Activated CD4-positive, alpha-beta T cell treated with anti-CD3 and anti-CD28 coated beads for 48 hours (primary cell): ENCODE data around the gene SRR.
"Not testable (repeated sequence)": the region's sequence is repeated elsewhere in the genome, so short reads cannot be mapped to it uniquely, and the experiment has no call there.

Experiments
- DNase-seq: peaks from one replicate; pipeline ENCODE4 v3.0.0-alpha.2; 2020

SRR gene

GRCh38 chr17:2295575-2295974, 8.2 kb upstream of the SRR start:
- DNase-seq: no peak

GRCh38 chr17:2297023-2297422, 6.7 kb upstream of the SRR start:
- DNase-seq: no peak

DNA sequence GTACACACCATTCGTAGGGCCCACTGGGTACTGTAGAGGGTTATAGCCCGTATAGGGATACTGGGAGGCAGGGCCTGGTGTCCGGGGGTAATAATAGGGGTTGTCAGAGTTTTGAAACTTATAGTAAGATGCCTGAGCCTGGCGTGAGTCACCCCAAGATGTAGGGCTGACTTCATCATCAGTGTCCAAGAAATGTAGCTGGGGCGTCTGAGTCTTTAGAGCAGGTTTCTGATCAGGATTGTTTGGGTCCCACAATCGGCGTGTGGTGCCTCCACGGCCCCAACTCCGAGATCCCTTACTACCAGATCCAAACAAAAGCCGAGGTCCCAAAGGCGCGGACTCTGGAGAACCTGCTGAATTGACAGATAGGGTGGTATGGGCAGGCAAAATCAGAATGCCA, 4.6 kb upstream of the SRR start:
- DNase-seq: no peak

GRCh38 chr17:2299756-2300155, 4.0 kb upstream of the SRR start:
- DNase-seq: no peak

DNA sequence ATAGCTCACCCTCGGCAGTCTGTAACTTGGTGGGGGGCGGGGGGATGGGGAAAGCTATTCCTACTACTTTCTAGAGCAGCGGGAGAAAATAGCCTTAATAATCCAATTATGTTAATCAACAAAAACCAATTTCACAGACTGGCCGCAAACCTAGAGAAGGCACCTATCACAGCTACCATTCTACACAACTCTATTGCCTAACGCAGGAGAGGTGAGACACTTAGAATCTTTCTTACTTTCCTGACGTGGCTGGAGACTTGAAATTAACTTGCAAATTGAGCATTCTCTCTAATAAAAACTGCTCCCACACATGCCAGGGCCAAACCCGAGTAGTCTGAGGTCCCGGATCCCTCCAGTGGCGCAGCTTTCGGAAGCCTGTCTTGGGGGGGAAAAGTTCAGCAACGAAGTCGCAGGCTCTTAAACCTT, 959 bp upstream of the SRR start:
- DNase-seq: no peak

DNA sequence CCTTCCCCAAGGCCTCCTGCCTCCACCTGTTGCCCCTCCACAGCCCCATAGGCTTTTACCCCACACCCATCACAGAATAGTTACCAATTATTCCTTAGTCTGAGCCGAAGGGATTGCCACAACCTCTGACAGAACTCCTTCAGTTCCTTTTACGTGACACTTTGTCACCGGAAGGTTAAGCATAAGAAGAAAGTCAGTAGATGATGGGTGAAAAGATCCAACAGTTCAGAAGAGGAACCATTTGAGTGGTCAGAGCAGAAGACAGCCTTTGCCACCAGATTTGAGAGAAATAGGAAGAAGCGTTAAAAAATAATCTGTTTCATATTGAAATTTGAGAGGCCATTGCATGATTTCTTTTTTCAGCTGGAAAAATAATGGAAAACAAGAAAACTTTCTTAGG, 1.2 kb downstream of the SRR start:
- no peak for DNase-seq

DNA sequence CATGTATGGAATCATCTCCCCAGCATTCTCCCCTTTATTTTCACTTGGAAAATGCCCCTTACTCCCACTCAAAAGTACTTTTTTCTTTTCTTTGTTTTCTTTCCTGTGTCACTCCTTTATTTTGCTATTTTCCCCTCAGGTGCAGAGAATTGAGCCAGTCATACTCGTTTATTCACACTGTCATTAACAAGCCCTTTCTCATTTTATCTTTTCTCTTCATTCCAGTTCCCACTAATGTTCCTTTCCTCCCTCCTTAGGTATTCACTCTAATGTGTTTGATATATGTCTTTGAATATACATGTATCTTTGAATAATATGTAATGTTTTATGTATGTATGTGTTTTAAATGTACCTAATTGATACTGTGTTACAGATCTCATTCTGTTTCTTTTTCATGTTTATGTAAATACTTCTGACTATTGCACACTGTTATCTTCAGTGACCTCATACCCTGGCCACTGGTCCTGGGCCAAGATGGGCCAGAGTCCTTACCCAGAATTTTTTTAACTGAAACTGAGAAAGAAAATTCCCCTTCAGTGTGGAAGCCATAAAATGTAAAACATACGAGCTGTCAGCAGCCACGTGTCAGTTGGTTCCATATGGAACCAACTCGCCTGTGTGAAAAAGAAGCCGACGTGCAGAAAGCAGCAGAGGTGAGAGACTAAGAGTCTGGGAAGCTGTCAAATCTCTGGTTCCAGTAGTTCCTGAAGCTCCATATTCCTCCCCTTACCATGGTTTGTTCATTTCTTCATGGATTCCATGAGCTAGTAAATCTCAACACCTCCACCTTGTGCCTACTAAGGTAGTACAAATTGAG, 5.8 kb downstream of the SRR start:
- no peak for DNase-seq

- DNase-seq: no peak
These were observed 9.0 kb downstream of the SRR start for GRCh38 chr17:2312736-2313135.

- not testable (repeated sequence) for DNase-seq
These were observed 13.1 kb downstream of the SRR start for GRCh38 chr17:2316916-2317205.

DNA sequence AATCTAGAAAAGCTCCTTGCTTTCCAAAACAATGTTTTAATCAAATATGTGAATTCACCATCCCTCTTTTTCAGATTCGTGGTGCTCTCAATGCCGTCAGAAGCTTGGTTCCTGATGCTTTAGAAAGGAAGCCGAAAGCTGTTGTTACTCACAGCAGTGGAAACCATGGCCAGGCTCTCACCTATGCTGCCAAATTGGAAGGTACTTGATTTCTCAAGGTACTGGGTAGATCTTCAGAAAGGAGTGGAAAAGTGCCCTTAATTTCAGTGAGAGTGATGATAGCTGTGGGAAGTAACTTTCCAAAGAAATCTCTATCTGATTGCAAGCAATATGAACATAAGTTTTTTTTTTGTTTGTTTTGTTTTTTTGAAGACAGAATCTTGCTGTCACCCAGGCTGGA, 14.0 kb downstream of the SRR start:
- DNase-seq: no peak

- DNase-seq: no peak
These were observed 15.3 kb downstream of the SRR start for GRCh38 chr17:2319051-2319450.

DNA sequence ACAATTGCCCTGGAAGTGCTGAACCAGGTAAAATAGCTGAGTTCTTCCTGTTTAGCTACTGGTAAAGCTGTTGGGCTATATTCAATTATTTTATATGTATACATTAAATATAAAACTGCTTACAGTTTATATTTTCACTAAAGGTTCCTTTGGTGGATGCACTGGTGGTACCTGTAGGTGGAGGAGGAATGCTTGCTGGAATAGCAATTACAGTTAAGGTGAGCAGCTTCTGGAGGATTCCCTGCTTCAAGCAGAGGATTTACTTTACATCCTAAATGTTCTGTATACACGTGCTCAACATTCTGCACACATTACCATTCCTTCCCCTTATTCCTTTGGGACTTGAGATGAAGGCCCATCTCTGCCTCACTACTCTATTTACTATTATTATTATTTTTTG, 17.6 kb downstream of the SRR start:
- DNase-seq: no peak

GRCh38 chr17:2323629-2324314, 20.0 kb downstream of the SRR start:
- DNase-seq: no peak

GRCh38 chr17:2331303-2331702, 27.6 kb downstream of the SRR start:
- no peak for DNase-seq

DNA sequence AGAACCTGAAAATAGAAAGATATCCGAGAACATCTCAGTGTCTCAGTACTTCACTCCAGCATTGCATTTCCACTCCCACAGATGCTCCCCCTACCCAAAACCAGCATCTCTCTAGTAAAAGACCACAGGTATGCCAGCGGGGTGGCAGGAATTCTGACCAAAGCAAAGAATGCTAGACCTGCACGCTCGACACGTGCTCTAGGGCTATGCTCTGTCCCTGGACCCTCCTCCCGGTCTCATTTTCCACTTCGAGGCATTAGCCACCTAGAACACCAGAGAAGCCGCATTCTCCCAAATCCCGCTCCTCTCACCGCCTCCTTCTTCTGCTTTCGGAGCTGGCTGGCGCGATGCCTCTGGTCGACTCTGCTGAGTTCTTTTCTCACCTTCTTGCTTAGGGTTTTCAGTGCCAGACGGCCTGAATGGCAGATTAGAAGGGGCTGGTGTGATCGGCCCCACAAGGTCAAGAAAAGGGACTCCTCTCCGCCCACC, 32.0 kb downstream of the SRR start:
- DNase-seq: no peak

- peak; percentile 94 for DNase-seq
These were observed 32.6 kb downstream of the SRR start, which contains the start of gene TSR1 for GRCh38 chr17:2336215-2336851. TSR1 (minus strand) TSS chr17:2336457; CDS start chr17:2336427, 30 bp downstream.

DNA sequence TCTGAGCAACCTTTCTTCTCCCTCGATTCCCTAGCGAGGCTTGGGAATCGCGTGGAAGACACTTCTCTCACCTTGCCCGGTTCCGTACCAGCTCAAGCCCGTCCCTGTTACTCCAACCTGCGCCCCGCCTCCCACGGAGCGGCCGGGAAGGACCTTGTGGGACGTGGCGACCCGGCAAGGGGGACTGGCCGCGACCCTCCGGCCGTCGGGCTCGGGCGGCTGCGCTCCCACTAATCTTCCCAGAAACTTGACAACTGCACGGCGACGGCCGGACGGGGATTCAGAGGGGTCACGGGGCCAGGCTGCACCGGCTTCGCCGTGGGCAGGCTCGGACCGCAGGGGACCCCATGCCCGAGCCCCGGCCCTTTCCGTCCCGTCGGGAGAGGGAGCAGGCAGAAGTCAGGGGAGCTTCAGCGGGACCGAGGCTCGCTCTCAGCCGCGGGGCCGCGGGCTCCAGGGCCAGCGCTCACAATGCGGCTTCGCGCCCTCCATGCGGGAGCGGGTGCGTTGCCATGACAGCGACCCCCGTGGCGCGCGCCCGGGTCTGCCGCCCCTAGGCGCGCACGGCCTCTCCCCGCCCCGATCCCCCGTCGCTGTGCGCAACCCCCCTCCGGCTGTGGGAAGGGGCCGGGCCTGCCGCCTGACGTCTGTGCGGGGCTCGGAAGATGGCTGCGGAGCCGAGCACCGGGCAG, 33.2 kb downstream of the SRR start, which contains the start of gene SGSM2:
TSS of gene SGSM2 (plus strand) at position 650 of the 692 bp plus-strand sequence. CDS start 188 bp downstream, outside the sequence.
- DNase-seq: peak; percentile 70

DNA sequence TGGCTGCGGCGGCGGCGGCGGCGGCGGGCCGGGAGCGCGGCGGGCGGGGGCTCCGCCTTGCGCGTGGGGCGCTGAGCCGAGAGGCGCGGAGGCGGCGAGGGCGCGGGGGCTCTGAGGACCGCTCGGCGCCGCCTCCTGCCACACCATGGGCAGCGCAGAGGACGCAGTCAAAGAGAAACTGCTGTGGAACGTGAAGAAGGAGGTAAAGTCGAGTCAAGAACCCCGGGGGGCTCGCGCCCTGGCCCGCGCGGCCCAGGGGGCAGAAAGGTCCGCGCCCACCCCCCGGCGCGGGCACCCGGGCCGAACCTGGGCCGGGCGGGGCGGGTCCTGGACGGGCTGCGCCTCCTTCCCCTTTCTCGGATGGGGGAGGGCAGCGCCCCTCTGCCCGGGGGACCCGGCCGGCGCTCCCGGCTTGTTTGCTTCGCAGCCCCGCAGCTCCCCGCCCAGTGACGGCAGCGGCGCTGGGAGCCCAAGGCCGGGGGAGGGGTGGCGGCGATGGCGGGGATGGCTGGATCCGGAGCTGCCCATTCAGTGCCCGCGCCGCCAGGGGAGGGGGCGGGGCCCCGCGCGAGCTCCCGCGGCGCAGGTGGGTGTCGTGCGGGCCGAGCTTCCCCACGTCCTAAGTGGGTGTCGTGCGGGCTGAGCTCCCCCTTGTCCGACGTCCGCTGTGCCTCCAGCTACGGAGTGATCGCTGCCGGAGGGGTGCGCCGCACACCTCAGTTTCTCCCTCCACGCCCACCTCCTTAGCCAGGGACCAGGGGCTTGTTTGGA, 34.0 kb downstream of the SRR start:
- DNase-seq: peak; percentile 66

DNA sequence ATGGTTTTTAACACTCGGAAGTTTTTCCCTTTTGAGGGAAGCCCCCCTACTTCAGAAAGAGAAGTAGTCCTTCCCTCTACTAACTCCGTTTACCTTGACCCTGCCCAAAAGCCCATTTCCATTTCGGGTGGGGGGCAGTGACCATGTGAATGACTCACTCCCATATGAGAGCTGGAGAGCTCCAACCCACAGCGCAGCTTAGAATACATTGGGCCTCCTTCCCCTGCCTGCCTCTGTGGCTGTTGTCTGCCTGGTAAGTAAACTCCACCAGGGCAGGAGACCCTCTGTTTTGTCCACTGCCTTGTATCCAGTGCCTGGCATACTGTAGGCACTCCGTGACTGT, 34.5 kb downstream of the SRR start:
- no peak for DNase-seq

GRCh38 chr17:2343421-2343820, 39.7 kb downstream of the SRR start:
- peak; percentile 63 for DNase-seq

GRCh38 chr17:2344528-2344927, 40.8 kb downstream of the SRR start:
- DNase-seq: no peak

- no peak for DNase-seq
These were observed 42.7 kb downstream of the SRR start for GRCh38 chr17:2346475-2346874.
